ENCODE measurements around the gene TACC2. TPM values are rescaled to one million over a fixed set of nuclear protein-coding genes. Genes with fewer than 3 reads are reported as not detected.

TACC2 gene
- total RNA-seq, 4 donors from 2014 or later = 11.5 to 73.0 (median 14.5) TPM

DNA sequence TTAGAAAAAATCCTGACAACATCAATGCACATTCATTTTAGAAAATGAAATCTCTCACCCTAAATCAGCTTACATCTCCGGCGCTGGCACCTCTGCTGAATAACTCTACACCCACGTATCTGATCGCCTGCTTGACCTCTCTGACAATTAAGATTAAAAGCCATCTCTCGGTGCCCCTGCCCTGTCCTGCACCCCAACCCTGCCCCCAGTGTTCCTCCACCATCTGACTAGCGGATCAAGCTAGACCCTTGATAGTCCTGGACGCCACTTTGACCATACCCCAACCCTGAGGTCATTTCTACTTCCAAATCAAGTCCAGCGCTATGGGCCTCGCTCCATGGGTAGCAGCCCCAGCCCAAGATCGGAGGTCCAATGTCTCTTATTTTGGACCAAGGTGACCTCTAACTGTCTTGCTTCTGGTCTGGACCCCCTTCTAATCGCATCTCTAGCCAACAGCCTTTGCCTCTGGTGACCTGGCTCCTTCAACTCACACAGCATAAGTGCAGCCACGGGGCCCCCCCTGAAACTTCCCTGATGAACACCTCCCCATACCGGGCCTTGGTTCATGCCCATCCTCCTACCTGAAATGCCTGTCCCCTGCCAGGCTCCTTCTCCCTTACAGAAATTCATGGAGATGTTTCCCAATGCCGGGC, 310.6 kb downstream of the TACC2 start:
- DNase-seq = no peak
- H3K27ac ChIP-seq = no peak overlapping the region
- no peaks in the 10 kb centered on the region for H3K9me3 ChIP-seq
- H3K36me3 ChIP-seq = no peaks in the 10 kb centered on the region
- H3K27me3 ChIP-seq = no peaks in the 10 kb centered on the region
- no peak overlapping the region for H3K4me3 ChIP-seq
- TF ChIP-seq, protein P1, sequence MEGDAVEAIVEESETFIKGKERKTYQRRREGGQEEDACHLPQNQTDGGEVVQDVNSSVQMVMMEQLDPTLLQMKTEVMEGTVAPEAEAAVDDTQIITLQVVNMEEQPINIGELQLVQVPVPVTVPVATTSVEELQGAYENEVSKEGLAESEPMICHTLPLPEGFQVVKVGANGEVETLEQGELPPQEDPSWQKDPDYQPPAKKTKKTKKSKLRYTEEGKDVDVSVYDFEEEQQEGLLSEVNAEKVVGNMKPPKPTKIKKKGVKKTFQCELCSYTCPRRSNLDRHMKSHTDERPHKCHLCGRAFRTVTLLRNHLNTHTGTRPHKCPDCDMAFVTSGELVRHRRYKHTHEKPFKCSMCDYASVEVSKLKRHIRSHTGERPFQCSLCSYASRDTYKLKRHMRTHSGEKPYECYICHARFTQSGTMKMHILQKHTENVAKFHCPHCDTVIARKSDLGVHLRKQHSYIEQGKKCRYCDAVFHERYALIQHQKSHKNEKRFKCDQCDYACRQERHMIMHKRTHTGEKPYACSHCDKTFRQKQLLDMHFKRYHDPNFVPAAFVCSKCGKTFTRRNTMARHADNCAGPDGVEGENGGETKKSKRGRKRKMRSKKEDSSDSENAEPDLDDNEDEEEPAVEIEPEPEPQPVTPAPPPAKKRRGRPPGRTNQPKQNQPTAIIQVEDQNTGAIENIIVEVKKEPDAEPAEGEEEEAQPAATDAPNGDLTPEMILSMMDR (IDR thresholded peaks at IDR 0.05) = no peak
- no peak for TF ChIP-seq POLR2A (IDR thresholded peaks at IDR 0.05)
- H3K4me1 ChIP-seq = no peaks in the 10 kb centered on the region
- intact Hi-C loops (cut with DNase I; ENCODE audit: low total_unique reads) = loop anchor here (2.0 to 5.0 kb wide), 2 partner anchors 135 to 268 kb away; no protein-coding TSS in a partner anchor

DNA sequence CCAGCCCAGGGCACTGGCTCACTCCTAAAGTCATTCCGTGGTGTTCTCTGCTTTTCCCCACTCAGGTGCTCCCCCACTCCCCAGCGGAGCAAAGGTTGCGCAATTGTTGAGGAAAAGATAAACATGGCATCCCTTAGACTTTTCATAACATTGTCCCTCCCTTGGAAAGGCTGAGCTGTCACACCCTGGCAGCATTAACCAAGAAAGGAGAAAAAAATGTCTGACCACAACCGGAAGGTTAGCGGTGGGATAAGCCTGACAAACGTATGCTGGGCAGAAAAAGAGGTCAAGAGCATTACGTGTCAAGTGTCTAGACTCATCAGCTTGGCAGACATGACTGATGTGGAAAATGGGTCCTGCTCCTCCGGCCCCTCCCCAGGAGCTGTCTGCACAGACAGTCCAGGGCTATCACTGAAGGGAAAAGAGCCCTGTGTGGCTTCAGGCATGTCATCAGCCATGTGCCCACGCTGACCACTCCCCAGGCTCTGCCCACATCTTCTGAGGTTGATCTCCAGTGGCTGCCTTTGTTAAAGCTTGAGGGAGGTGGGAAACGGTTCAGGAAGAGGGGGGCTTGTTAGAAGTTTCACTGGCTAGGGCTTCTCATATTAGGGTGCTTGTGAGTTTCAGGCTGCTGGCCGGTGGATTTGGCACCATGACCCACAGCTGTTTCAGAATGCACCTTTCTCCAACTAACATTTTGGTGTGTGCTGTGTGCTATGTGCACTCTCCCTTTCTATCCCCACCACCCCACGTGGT, 312.3 kb downstream of the TACC2 start:
- intact Hi-C loops (cut with DNase I; ENCODE audit: low total_unique reads) = no loop called here
- H3K27ac ChIP-seq = no peak overlapping the region
- no peak for DNase-seq

DNA sequence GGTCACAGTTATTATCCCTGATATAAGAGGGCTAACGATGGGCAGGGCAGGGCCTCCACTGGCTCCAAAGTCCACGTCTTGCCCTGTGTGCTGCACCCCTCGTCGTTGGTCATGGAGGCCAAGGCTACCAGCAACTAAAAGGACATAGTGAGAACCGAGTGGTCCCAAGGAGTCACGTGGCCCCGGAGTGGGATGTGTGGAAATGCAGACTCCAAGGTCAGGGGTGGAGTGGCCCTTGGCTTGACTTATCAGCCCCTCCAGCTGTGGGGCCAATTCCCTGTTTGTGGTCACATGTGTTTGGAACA, 312.8 kb downstream of the TACC2 start:
- TF ChIP-seq POLR2A (IDR thresholded peaks at IDR 0.05) = no peak
- Histone ChIP-seq H3K36me3 (no peaks in the 10 kb centered on the region), H3K27me3 (no peaks in the 10 kb centered on the region), H3K4me3 (no peak overlapping the region), H3K4me1 (no peaks in the 10 kb centered on the region), H3K9me3 (no peaks in the 10 kb centered on the region), H3K27ac (no peak overlapping the region)
- intact Hi-C loops (cut with DNase I; ENCODE audit: low total_unique reads) = no loop called here
- no peak for DNase-seq

More for the DNA sequence above, 312.3 kb downstream of the TACC2 start:
- Histone ChIP-seq H3K4me3 (no peak overlapping the region), H3K9me3 (no peaks in the 10 kb centered on the region), H3K4me1 (no peaks in the 10 kb centered on the region), H3K36me3 (no peaks in the 10 kb centered on the region), H3K27me3 (no peaks in the 10 kb centered on the region)
- TF ChIP-seq, protein P1 (IDR thresholded peaks at IDR 0.05) = no peak
- no peak for TF ChIP-seq POLR2A (IDR thresholded peaks at IDR 0.05)

DNA sequence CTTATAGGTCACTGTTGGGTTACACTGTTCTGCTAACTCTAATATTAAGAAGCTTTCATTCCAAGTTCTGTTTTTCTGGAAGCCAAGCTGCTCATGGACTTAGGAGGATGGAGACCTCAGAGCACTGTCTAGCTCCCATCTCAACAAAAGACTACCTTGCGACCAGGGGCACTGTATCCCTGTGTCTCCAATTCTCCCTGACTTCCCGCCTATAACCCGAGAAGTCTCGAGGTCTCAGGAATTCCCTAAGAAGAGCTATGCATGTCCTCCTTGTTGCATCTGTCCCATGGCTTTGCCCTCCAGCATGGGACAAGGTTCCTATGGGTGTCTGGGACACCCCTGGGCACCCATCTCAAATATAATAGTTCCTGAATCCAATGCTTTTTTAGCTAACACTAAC, 313.4 kb downstream of the TACC2 start:
- intact Hi-C loops (cut with DNase I; ENCODE audit: low total_unique reads) = no loop called here
- Histone ChIP-seq H3K36me3 (no peaks in the 10 kb centered on the region), H3K27ac (no peak overlapping the region), H3K4me1 (no peaks in the 10 kb centered on the region), H3K4me3 (no peak overlapping the region), H3K27me3 (no peaks in the 10 kb centered on the region), H3K9me3 (no peaks in the 10 kb centered on the region)
- TF ChIP-seq, protein P1 (IDR thresholded peaks at IDR 0.05) = no peak
- no peak for TF ChIP-seq POLR2A (IDR thresholded peaks at IDR 0.05)
- no peak for DNase-seq

DNA sequence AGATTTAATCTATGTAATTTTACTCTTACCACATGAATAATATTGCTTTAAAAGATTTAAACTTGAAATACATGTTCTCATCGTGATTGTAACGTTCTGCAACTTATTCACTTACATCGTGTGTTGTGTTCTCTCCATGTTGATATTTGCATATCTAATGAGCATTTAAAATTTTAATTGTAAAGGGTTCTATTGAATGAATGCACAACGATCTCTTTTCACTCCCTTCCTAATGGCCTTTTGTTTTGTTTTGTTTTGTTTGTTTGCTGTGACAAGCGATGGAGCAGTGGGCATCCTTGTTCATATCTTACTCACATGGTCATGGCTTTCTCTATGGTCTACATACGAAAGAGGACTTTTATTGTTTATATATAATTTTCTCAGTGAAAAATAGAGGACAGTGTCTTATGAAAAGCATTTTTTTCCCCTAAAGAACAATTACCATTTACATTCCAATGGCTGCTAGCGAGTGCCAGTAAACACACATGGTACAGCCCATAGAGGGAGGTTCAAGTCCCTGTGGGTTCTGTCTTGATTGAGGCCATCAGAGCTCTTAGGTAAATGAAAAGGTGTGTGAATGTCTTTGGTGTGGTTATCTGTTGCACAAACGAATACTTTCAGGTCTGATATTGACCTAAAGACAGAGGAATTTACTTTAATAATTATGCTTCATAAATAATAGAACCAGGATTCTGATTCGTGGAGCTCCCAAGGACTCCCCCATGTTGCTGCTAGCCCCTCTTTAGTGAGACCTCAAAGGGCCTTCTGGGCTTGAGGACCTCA, 314.5 kb downstream of the TACC2 start:
- H3K4me1 ChIP-seq = peaks cover 0 to 2% of the 10 kb centered on the region in 2 donors
- intact Hi-C loops (cut with DNase I; ENCODE audit: low total_unique reads) = no loop called here
- no peaks in the 10 kb centered on the region for H3K36me3 ChIP-seq
- no peaks in the 10 kb centered on the region for H3K27me3 ChIP-seq
- no peak for DNase-seq
- TF ChIP-seq, protein P1 (IDR thresholded peaks at IDR 0.05) = no peak
- no peak for TF ChIP-seq POLR2A (IDR thresholded peaks at IDR 0.05)
- no peaks in the 10 kb centered on the region for H3K9me3 ChIP-seq
- no peak overlapping the region for H3K27ac ChIP-seq
- no peak overlapping the region for H3K4me3 ChIP-seq

Small RNAs within 50 kb of the gene (small RNA-seq; reads per million reads assigned to genes)
- gene RF02219 = not detected

Other genes starting within 250 kb of the TACC2 start
- gene ATE1, start 61.1 kb upstream of the TACC2 start, total RNA-seq = 10 to 100 TPM; 13.5 to 90.2 (median 27.7) TPM
- gene NSMCE4A, start 13.9 kb upstream of the TACC2 start, total RNA-seq = 10 to 100 TPM; 54.7 to 80.3 (median 65.5) TPM